Neural progenitor cell (in vitro differentiated cells): ENCODE results near the gene ATXN7L1.

Experiments used
- CTCF ChIP-seq: fragments of 200-600 bp; sonication (generic); IDR thresholded peaks from 2 replicates; pipeline ENCODE4 v1.5.1; 2017; ENCODE audit warnings: antibody characterized with exemption, mild to moderate bottlenecking
- EZH2 ChIP-seq: fragments of 200-600 bp; sonication (generic); IDR thresholded peaks from 2 replicates; pipeline ENCODE4 v1.6.1; 2017; ENCODE audit warnings: antibody characterized with exemption, mild to moderate bottlenecking, moderate library complexity
- EZH2phosphoT487 ChIP-seq: fragments of 200-600 bp; sonication (generic); IDR thresholded peaks from 2 replicates; pipeline ENCODE4 v1.6.1; 2017; ENCODE audit warnings: antibody characterized with exemption

- TF ChIP-seq EZH2 = no peak
- TF ChIP-seq CTCF = no peak
- TF ChIP-seq EZH2phosphoT487 = no peak
Observed at GRCh38 chr7:105822806-105823205, 53.6 kb downstream of the ATXN7L1 start.
